Measurements from ENCODE around the gene CD2AP. TPM values are rescaled to one million over a fixed set of nuclear protein-coding genes. Genes with fewer than 3 reads are reported as not detected.
"Not testable (repeated sequence)": the region's sequence is repeated elsewhere in the genome, so short reads cannot be mapped to it uniquely, and the experiment has no call there.

Gene CD2AP, protein sequence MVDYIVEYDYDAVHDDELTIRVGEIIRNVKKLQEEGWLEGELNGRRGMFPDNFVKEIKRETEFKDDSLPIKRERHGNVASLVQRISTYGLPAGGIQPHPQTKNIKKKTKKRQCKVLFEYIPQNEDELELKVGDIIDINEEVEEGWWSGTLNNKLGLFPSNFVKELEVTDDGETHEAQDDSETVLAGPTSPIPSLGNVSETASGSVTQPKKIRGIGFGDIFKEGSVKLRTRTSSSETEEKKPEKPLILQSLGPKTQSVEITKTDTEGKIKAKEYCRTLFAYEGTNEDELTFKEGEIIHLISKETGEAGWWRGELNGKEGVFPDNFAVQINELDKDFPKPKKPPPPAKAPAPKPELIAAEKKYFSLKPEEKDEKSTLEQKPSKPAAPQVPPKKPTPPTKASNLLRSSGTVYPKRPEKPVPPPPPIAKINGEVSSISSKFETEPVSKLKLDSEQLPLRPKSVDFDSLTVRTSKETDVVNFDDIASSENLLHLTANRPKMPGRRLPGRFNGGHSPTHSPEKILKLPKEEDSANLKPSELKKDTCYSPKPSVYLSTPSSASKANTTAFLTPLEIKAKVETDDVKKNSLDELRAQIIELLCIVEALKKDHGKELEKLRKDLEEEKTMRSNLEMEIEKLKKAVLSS
- 10 to 100 TPM; 18.9 to 92.2 (median 82.5) TPM for polyA plus RNA-seq (ENCODE audit: insufficient read length in 4 of 4)

- peak; percentile 79 to 88 (median 86) for DNase-seq (ENCODE audit: low read depth in 4 of 4, low spot score in 3 of 4)
Observed at GRCh38 chr6:47477497-47478232, at the start of gene CD2AP. TSS of gene CD2AP (plus strand) at chr6:47477789. CDS start at chr6:47478245, 456 bp downstream.

- DNase-seq (ENCODE audit: low read depth in 4 of 4, low spot score in 3 of 4), result no peak
Observed at GRCh38 chr6:47428288-47428687, 49.3 kb upstream of the CD2AP start.

- DNase-seq (ENCODE audit: low read depth in 4 of 4, low spot score in 3 of 4), result no peak
Observed at GRCh38 chr6:47428746-47429664, 48.6 kb upstream of the CD2AP start.

GRCh38 chr6:47434372-47435253 is 43.0 kb upstream of the CD2AP start:
- DNase-seq (ENCODE audit: low read depth in 4 of 4, low spot score in 3 of 4), result no peak

- no peak for DNase-seq (ENCODE audit: low read depth in 4 of 4, low spot score in 3 of 4)
Observed at GRCh38 chr6:47435254-47435612, 42.4 kb upstream of the CD2AP start.

GRCh38 chr6:47437592-47437991 is 40.0 kb upstream of the CD2AP start:
- DNase-seq (ENCODE audit: low read depth in 4 of 4, low spot score in 3 of 4), result no peak

DNA sequence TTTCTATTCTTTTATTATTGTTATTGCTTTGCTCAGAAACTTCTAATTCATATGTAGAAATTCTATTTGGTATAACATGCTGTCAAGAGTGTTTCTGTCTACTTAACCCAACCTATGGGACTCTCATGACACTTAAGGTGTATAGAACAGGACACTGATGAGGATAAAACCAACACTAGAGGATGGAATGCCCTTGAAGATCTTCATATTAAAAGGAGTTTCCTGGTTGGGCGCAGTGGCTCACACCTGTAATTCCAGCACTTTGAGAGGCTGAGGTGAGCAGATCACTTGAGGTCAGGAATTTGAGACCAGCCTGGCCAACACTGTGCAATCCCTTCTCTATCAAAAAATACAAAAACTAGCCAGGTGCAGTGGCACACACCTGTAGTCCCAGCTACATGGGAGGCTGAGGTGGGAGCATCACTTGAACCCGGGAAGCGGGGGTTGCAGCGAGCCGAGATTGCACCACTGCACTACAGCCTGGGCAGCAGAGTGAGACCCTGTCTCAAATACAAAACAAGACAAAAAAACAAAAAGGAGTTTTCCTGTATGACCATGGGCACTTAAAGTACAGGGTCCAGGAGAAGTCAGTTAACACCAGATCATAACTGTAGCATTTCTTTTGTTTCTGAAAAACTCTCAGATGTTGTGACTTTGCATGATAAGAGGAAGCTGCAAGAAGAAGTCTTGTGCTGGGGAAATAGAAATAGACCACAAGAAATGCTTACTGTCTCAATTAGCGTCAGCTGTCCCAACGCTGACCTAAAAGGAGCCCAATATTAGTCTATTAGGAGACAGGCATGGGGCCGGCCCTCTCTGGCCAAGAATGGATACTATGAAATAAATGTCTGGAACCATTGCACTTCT is 38.9 kb upstream of the CD2AP start:
- DNase-seq (ENCODE audit: low read depth in 4 of 4, low spot score in 3 of 4), result no peak

DNA sequence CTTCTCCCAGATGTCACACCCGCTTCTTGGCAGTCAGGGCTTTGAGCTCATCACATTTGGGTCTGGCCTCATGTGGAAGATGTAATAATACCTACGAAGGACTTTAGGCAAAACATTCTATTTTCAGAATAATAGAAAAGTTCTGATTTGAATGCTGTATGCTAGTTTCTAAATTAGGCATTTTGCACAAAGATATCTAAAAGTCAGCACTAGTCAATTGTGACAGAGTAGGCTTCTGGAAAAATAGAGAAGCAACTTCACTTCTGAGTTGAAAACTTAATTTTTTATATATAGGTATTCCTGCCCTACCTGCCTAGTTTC is 38.3 kb upstream of the CD2AP start:
- DNase-seq (ENCODE audit: low read depth in 4 of 4, low spot score in 3 of 4), result no peak

DNA sequence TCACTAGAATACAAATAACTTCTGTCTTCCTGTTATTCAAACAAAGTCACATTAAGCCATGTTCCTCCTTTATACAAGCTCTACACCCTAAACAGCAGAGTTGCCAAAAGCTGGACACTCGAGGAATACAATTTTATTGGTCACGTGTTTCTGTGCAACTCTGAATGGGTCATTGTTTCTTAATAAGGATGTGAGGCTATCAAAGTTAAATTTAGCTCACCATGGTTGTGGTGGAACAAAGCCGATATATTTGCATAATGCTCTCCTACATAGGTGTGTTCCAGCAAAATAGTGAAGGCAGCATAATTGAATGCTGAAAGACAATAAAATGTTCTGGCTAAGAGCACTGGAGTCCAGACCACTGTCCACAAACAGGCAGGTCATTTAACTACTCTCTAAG is 36.9 kb upstream of the CD2AP start:
- no peak for DNase-seq (ENCODE audit: low read depth in 4 of 4, low spot score in 3 of 4)

GRCh38 chr6:47444964-47445363 is 32.6 kb upstream of the CD2AP start:
- DNase-seq (ENCODE audit: low read depth in 4 of 4, low spot score in 3 of 4), result not testable (repeated sequence)

DNA sequence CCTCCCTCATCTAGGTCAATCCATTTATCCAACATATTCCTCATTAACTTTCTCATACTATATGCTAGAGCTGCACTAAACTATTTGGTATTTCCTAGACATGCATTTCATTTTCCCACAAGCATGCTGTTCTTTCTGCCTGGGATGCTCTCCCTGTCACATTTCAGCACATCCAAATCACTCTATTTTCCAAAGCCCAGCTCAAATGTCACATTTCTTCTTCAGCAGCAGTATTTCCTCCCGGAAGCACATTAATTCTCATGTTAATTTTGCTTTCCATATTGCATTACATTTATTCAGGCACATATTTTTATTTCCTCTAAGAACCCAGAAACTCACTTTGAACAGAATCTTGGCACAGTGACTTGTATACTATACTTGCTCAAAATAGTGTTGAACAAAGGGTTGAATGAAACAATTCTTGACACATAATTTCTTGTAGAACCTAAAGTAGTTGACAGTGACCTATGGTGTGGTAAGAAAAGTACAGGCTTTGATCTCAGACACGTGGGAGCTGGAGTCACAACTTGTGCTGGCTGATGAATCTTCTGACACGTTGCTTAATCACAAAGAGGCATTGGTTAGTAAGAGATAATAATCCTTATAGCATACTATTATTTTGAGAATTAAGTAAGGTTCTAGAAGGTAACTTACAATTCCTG is 30.8 kb upstream of the CD2AP start:
- DNase-seq (ENCODE audit: low read depth in 4 of 4, low spot score in 3 of 4), result no peak

DNA sequence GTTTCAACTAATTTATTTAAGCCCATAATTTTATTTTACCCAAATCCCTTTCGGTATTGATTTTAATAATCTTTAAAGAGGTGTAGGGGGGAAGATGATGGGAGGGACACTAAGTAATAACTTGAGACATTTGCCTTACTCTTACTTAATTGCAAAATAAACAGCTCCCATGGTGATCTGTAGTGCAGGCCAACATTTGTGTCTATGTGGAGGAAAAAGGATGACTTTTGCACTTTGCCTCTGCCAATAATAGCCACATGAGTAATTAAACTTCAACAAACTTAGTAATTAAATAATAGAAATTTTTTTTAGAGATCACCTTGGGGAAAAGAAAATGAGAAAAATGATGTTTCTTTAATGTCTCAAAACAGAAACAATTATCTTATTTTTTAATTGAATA is 29.9 kb upstream of the CD2AP start:
- DNase-seq (ENCODE audit: low read depth in 4 of 4, low spot score in 3 of 4), result no peak

- no peak for DNase-seq (ENCODE audit: low read depth in 4 of 4, low spot score in 3 of 4)
Observed at GRCh38 chr6:47451162-47451561, 26.4 kb upstream of the CD2AP start.

- DNase-seq (ENCODE audit: low read depth in 4 of 4, low spot score in 3 of 4), result no peak
Observed at GRCh38 chr6:47452899-47453298, 24.7 kb upstream of the CD2AP start.

DNA sequence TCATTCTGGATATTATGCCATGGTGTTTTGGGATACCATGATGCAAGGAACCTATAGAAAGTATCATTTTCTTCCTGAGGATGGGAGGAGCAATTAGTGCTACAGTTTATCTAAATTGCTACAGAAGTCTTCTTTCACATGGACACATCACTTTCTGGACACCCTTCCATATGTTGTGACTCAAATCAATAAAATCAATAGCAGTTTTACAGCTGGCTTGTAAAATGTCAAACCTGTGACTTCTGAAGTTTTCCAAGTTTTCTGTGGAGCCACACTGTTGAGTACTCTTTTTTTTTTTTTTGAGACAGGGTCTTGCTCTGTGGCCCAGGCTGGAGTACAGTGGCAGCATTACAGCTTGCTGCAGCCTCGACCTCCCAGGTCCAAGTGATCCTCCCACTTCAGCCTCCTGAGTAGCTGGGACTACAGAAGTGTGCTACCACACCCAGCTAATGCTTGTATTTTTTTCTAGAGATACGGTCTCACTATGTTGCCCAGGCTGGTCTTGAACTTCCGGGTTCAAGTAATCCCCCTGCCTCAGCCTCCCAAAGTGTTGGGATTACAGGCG is 24.1 kb upstream of the CD2AP start:
- no peak for DNase-seq (ENCODE audit: low read depth in 4 of 4, low spot score in 3 of 4)

DNA sequence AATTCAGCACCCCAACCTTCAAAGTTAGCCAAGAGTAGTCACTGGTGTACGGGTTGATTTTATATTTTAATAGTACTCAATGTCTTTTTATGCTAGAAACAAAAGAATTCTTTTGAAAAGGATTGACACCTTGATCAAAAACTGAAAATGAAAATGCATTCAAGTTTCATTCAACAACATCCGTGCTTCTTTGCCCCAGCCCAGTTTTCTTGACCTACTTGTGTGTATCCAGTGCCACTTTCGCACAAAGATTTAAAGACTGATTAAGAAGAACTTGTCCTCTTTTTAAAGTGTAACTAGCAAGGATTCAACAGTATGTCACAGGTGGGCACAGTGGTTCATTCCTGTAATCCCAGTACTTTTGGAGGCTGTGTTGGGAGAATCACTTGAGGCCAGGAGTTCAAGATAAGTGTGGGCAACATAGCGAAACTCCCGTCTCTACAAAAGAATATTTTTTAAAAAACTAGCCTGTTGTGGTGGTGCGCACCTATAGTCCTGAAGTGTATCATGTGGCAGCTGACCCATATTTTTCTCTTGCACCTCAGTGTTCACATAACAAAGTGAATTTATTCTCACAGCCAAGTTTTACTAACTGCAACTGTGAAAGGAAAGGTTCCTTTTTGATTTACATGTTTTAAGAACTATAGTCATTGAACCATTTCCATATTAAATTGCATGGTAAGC is 22.7 kb upstream of the CD2AP start:
- no peak for DNase-seq (ENCODE audit: low read depth in 4 of 4, low spot score in 3 of 4)

DNA sequence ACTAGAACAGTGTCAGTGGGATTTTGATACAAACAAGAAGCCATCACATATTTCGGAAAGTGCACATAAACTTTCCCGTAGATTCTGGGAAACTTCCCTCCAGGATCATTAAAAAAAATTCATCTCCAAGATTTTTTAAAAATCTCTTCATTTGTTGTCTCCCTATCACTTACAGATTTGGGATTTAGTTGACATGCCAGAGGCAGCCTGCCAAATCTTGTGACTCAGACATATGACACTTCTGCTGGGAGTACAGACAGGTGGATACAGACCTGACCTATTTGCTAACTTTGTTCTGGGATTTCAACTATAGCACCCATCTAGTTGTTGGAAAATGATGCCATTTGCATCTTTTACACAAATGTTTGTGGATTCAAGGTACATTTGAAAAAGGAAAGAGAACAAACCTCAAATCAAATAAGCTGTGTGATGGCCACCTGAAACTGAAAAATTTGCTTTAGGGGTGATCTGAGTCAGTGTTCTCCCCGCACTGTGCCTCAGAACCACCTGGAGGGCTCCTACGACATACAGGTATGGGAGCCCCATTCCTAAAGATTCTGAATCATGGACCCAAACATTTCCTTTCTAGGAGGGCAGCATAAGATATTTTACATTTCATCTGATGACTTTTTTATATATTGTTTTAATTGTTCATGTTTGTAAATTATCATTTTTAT is 21.9 kb upstream of the CD2AP start:
- no peak for DNase-seq (ENCODE audit: low read depth in 4 of 4, low spot score in 3 of 4)

All from left renal pelvis (tissue), 4 donors.